Measurements from ENCODE around the gene SH2B3. TPM values are rescaled to one million over a fixed set of nuclear protein-coding genes. Genes with fewer than 3 reads are reported as not detected.

Gene SH2B3
- total RNA-seq, 1 donor from 2014 or later = 2.8 TPM

DNA sequence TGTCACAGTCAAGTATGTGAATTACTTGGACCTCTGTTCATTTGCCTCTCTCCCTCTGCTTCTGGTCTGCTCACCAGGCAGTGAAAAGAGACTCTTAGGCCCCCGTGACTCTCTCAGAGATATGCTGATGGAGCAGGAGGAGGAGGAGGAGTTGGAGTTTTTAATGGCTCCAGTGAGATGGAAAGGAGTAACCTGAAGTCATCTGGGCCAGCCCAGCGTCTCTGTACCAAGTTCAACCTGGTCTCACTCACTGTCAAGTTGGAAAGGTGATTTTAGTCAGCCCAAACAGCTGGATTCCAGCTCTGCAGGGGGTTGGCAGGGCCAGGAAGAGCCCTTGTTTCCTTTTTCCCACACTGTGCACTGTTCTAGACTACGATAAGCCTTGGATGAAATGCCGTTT is 48.6 kb downstream of the SH2B3 start:
- Mint-ChIP-seq H3K36me3 (peaks cover 30% of the 10 kb centered on the region), H3K27me3 (ENCODE audit: insufficient read depth, low read depth) (no peaks in the 10 kb centered on the region), H3K4me1 (no peaks in the 10 kb centered on the region), H3K9me3 (no peaks in the 10 kb centered on the region), H3K27ac (no peak overlapping the region), H3K4me3 (no peak overlapping the region)
- Histone ChIP-seq H3K4me2 (no peak overlapping the region), H3K4me1 (no peaks in the 10 kb centered on the region), H3K36me3 (no peaks in the 10 kb centered on the region), H3K9ac (no peak overlapping the region), H3K4me3 (no peak overlapping the region), H2AFZ (replicated peaks) (no peak overlapping the region), H3F3A (ENCODE audit: low read depth) (peaks cover 8% of the 10 kb centered on the region), H3K27me3 (no peaks in the 10 kb centered on the region), H3K9me3 (ENCODE audit: low read depth) (no peaks in the 10 kb centered on the region), H4K20me1 (ENCODE audit: low read depth) (peaks cover 9% of the 10 kb centered on the region), H3K27ac (no peak overlapping the region), H3K79me2 (ENCODE audit: low read depth) (no peaks in the 10 kb centered on the region)
- TF ChIP-seq EZH2 (IDR thresholded peaks at IDR 0.05) = no peak
- TF ChIP-seq, protein P1, sequence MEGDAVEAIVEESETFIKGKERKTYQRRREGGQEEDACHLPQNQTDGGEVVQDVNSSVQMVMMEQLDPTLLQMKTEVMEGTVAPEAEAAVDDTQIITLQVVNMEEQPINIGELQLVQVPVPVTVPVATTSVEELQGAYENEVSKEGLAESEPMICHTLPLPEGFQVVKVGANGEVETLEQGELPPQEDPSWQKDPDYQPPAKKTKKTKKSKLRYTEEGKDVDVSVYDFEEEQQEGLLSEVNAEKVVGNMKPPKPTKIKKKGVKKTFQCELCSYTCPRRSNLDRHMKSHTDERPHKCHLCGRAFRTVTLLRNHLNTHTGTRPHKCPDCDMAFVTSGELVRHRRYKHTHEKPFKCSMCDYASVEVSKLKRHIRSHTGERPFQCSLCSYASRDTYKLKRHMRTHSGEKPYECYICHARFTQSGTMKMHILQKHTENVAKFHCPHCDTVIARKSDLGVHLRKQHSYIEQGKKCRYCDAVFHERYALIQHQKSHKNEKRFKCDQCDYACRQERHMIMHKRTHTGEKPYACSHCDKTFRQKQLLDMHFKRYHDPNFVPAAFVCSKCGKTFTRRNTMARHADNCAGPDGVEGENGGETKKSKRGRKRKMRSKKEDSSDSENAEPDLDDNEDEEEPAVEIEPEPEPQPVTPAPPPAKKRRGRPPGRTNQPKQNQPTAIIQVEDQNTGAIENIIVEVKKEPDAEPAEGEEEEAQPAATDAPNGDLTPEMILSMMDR (IDR thresholded peaks at IDR 0.05) = no peak
- DNase-seq (ENCODE audit: low spot score) = no peak

GRCh38 chr12:111454716-111455447 is 49.2 kb downstream of the SH2B3 start:
- Mint-ChIP-seq H3K36me3 (peaks cover 30% of the 10 kb centered on the region), H3K9me3 (no peaks in the 10 kb centered on the region), H3K27me3 (ENCODE audit: insufficient read depth, low read depth) (no peaks in the 10 kb centered on the region), H3K27ac (no peak overlapping the region), H3K4me1 (no peaks in the 10 kb centered on the region), H3K4me3 (no peak overlapping the region)
- no peak for DNase-seq (ENCODE audit: low spot score)
- TF ChIP-seq, protein P1 (IDR thresholded peaks at IDR 0.05) = no peak
- TF ChIP-seq EZH2phosphoT487 (IDR thresholded peaks at IDR 0.05) (no peak), EZH2 (IDR thresholded peaks at IDR 0.05) (no peak)
- H3K79me2 ChIP-seq (ENCODE audit: low read depth) = no peaks in the 10 kb centered on the region
- no peaks in the 10 kb centered on the region for H3K36me3 ChIP-seq
- peaks cover 8% of the 10 kb centered on the region for H3F3A ChIP-seq (ENCODE audit: low read depth)
- H3K4me2 ChIP-seq = no peak overlapping the region
- peaks cover 9% of the 10 kb centered on the region for H4K20me1 ChIP-seq (ENCODE audit: low read depth)
- H3K4me3 ChIP-seq = no peak overlapping the region
- H3K4me1 ChIP-seq = no peaks in the 10 kb centered on the region
- no peak overlapping the region for H3K27ac ChIP-seq
- no peak overlapping the region for H3K9ac ChIP-seq
- H3K9me3 ChIP-seq (ENCODE audit: low read depth) = no peaks in the 10 kb centered on the region
- no peak overlapping the region for H2AFZ ChIP-seq (replicated peaks)
- no peaks in the 10 kb centered on the region for H3K27me3 ChIP-seq

DNA sequence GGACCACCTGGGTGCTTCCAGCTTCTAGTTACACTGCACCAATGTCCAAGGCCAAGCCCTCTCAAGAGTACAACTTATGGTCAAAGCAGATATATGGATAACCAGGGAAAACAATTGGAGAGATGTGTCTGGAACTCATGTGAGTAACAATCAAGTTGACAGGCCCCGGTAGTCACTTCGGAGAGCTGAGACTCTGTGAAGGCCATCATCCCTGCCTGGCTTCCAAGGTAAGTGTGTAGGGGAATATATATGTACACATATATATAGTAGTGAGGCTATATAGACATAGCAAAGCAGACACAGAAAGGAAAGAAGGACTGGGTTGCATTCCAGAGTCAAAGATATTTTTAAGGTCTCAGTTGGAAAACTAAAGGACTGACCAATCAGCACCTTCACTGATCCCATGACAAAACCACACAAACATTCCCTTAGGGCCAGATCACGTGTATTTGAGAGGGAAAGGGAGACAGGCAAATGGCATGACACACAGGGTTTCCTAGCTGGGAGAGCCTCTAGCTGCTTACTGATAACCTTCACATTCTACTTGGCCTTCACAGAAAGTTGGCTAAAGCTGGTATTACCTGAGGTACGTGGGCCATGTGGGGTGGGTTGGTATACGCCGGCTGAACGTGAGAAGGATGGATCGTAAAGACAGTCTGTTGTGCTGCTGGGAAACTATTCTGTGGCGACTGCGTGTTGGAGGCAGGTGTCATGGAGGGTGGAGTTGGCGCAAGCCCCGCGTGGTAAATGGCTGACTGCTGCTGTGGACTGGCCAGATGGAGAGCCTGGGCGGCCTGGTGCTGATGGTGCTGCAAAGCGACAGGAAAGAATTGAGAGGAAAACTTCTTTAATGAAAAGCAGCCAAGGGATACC is 50.0 kb downstream of the SH2B3 start:
- Histone ChIP-seq H3K36me3 (peaks cover 2% of the 10 kb centered on the region), H3F3A (ENCODE audit: low read depth) (peaks cover 8% of the 10 kb centered on the region), H3K9ac (no peak overlapping the region), H3K9me3 (ENCODE audit: low read depth) (no peaks in the 10 kb centered on the region), H3K27me3 (no peaks in the 10 kb centered on the region), H3K4me3 (no peak overlapping the region), H3K4me1 (no peaks in the 10 kb centered on the region), H3K79me2 (ENCODE audit: low read depth) (no peaks in the 10 kb centered on the region), H3K27ac (no peak overlapping the region), H2AFZ (replicated peaks) (no peak overlapping the region), H3K4me2 (no peak overlapping the region), H4K20me1 (ENCODE audit: low read depth) (peaks cover 8% of the 10 kb centered on the region)
- Mint-ChIP-seq H3K27me3 (ENCODE audit: insufficient read depth, low read depth) (no peaks in the 10 kb centered on the region), H3K4me1 (no peaks in the 10 kb centered on the region), H3K4me3 (no peak overlapping the region), H3K36me3 (peaks cover 29% of the 10 kb centered on the region), H3K27ac (no peak overlapping the region), H3K9me3 (no peaks in the 10 kb centered on the region)
- TF ChIP-seq, protein P1 (IDR thresholded peaks at IDR 0.05) = no peak
- TF ChIP-seq EZH2 (IDR thresholded peaks at IDR 0.05) (no peak), EZH2phosphoT487 (IDR thresholded peaks at IDR 0.05) (no peak)
- DNase-seq (ENCODE audit: low spot score) = no peak
